Neuronal stem cell (in vitro differentiated cells): ENCODE data around the gene LRRC4B.
A peak's percentile ranks its signal among the peaks of the same experiment; 100 is the strongest.

Experiments used
- DNase-seq: peaks from one replicate; pipeline ENCODE4 v3.0.0-alpha.2; 2013; ENCODE audit warnings: low spot score
- H2AFZ ChIP-seq: one replicate; pipeline ENCODE4 v1.6.1; 2013; ENCODE audit warnings: mild to moderate bottlenecking, low read length, inconsistent platforms
- H2AK5ac ChIP-seq: 2 replicates; pipeline ENCODE4 v1.6.1; 2013; ENCODE audit warnings: low read depth, mild to moderate bottlenecking, inconsistent platforms, low read length, moderate library complexity, mixed read lengths
- H2BK120ac ChIP-seq: 2 replicates; pipeline ENCODE4 v1.6.1; 2013; ENCODE audit warnings: low read depth, mild to moderate bottlenecking, inconsistent platforms, low read length, moderate library complexity, mixed read lengths
- H2BK12ac ChIP-seq: one replicate; pipeline ENCODE4 v1.6.1; 2013; ENCODE audit warnings: low read length, inconsistent platforms
- H2BK15ac ChIP-seq: 2 replicates; pipeline ENCODE4 v1.6.1; 2013; ENCODE audit warnings: mild to moderate bottlenecking, low read length, inconsistent platforms, mixed read lengths
- H2BK5ac ChIP-seq: one replicate; pipeline ENCODE4 v1.6.1; 2013; ENCODE audit warnings: inconsistent platforms, mild to moderate bottlenecking, low read length, moderate library complexity
- H3K14ac ChIP-seq: one replicate; pipeline ENCODE4 v1.6.1; 2013; ENCODE audit warnings: low read length, inconsistent platforms
- H3K18ac ChIP-seq: 2 replicates; pipeline ENCODE4 v1.6.1; 2013; ENCODE audit warnings: low read length, inconsistent platforms
- H3K23ac ChIP-seq: 2 replicates; pipeline ENCODE4 v1.6.1; 2013; ENCODE audit warnings: low read depth, mild to moderate bottlenecking, mixed read lengths, low read length, inconsistent platforms; ENCODE audit not compliant: poor library complexity
- H3K27ac ChIP-seq: replicated peaks from 3 replicates; pipeline ENCODE4 v1.5.1; 2013; ENCODE audit warnings: low read length, inconsistent platforms
- H3K27me3 ChIP-seq, 3 experiments: 2 replicates each; pipeline ENCODE4 v1.6.1; 2013; ENCODE audit warnings: low read length in 3 of 3, mild to moderate bottlenecking in 2 of 3, inconsistent platforms in 1 of 3, low read depth in 1 of 3, mixed read lengths in 1 of 3, moderate library complexity in 1 of 3; ENCODE audit not compliant: control insufficient read depth in 3 of 3, insufficient read depth in 3 of 3
- H3K36me3 ChIP-seq, 2 donors: replicated peaks in 1 of 2; 2 replicates each; pipeline ENCODE4 v1.6.1; 2013; ENCODE audit warnings: low read length in 2 of 2; ENCODE audit not compliant: control insufficient read depth in 2 of 2, insufficient read depth in 2 of 2
- H3K4ac ChIP-seq: 2 replicates; pipeline ENCODE4 v1.6.1; 2013; ENCODE audit warnings: inconsistent platforms, mild to moderate bottlenecking, low read length, moderate library complexity
- H3K4me1 ChIP-seq, 2 donors: 1 replicate in 1 of 2; 2 replicates in 1 of 2; pipeline ENCODE4 v1.6.1; 2013; ENCODE audit warnings: low read length in 2 of 2, low read depth in 1 of 2; ENCODE audit not compliant: control insufficient read depth in 2 of 2, insufficient read depth in 1 of 2
- H3K4me2 ChIP-seq: one replicate; pipeline ENCODE4 v1.6.1; 2013; ENCODE audit warnings: mild to moderate bottlenecking, low read length, inconsistent platforms; ENCODE audit not compliant: insufficient read depth, poor library complexity, severe bottlenecking
- H3K4me3 ChIP-seq, 2 donors: 2 replicates each; pipeline ENCODE4 v1.5.1; 2013; ENCODE audit warnings: low read length in 2 of 2, mild to moderate bottlenecking in 2 of 2, inconsistent platforms in 1 of 2, moderate library complexity in 1 of 2
- H3K79me1 ChIP-seq: one replicate; pipeline ENCODE4 v1.6.1; 2013; ENCODE audit warnings: low read depth, mild to moderate bottlenecking, inconsistent platforms, low read length, moderate library complexity
- H3K9ac ChIP-seq: one replicate; pipeline ENCODE4 v1.6.1; 2013; ENCODE audit warnings: mild to moderate bottlenecking, low read depth, low read length, inconsistent platforms; ENCODE audit not compliant: poor library complexity
- H3K9me3 ChIP-seq, 2 donors: replicated peaks in 1 of 2; 2 replicates each; pipeline versions ENCODE3 to v1.6.1; 2013; ENCODE audit warnings: low read length in 2 of 2, mild to moderate bottlenecking in 2 of 2, inconsistent platforms in 1 of 2, low read depth in 1 of 2, mixed read lengths in 1 of 2, moderate library complexity in 1 of 2; ENCODE audit not compliant: control insufficient read depth in 2 of 2, insufficient read depth in 1 of 2
- H4K8ac ChIP-seq: one replicate; pipeline ENCODE4 v1.6.1; 2013; ENCODE audit warnings: low read depth, mild to moderate bottlenecking, inconsistent platforms, low read length, moderate library complexity
- H4K91ac ChIP-seq: one replicate; pipeline ENCODE4 v1.6.1; 2013; ENCODE audit warnings: low read length, low read depth, mild to moderate bottlenecking, inconsistent platforms; ENCODE audit not compliant: poor library complexity
- WGBS, 2 donors: extraction: QIAGEN DNeasy Blood & Tissue Kit; methylation state at CpG; one replicate each; pipeline ENCODE4 v1.1.7; 2013; ENCODE audit warnings: missing lambda C conversion rate in 2 of 2, mixed read lengths in 1 of 2; ENCODE audit not compliant: insufficient read length in 2 of 2, insufficient replicate concordance in 1 of 2; ENCODE audit errors: extremely low coverage in 2 of 2; 5-methylcytosine and 5-hydroxymethylcytosine counted together

The LRRC4B gene

GRCh38 chr19:50518091-50519005 is 49.9 kb downstream of the LRRC4B start:
- peak overlapping the region; percentile 8 for H3K14ac ChIP-seq
- H4K8ac ChIP-seq = peak overlapping the region; percentile 89
- peak overlapping the region; percentile 75 for H2BK5ac ChIP-seq
- no peak overlapping the region for H2BK15ac ChIP-seq
- no CpG with 5 or more reads among the region's 87 CpGs for WGBS, 2 donors
- peak overlapping the region; percentile 22 for H4K91ac ChIP-seq
- H3K9me3 ChIP-seq = peaks cover 0 to 9% of the 10 kb centered on the region in 2 donors
- H3K4me1 ChIP-seq = peaks cover 13 to 15% of the 10 kb centered on the region in 2 donors
- no peak overlapping the region for H2BK120ac ChIP-seq
- peaks cover 20% of the 10 kb centered on the region for H3K79me1 ChIP-seq
- H2AK5ac ChIP-seq = no peak overlapping the region
- no peak overlapping the region for H3K27ac ChIP-seq
- H3K4me2 ChIP-seq = no peak overlapping the region
- peak overlapping the region in 1 of 2 donors; percentile 53 for H3K4me3 ChIP-seq
- peak overlapping the region; percentile 44 for H3K23ac ChIP-seq
- DNase-seq = no peak
- H3K36me3 ChIP-seq = peaks cover 29 to 42% of the 10 kb centered on the region in 2 donors
- no peak overlapping the region for H2BK12ac ChIP-seq
- H3K9ac ChIP-seq = no peak overlapping the region
- H2AFZ ChIP-seq = no peak overlapping the region
- no peak overlapping the region for H3K4ac ChIP-seq
- H3K27me3 ChIP-seq = no peaks in the 10 kb centered on the region
- H3K18ac ChIP-seq = peak overlapping the region; percentile 52

DNA sequence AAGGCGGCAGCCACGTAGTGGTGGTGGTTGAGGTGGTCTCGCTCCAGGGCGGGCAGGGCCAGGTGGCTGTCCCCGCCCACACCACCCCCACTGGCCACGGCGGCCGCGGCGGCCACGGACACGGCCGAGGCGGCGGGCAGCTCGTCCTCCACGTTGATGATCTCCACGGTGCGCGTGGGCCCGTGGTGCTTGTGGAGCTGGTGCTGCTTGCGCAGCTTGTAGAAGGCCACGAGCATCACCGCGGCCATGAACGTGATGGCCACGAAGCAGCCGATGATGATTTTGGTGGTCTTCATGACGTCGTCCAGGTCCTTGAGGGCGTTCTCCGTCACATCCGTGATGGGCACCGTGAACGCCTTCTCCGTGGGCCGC is 50.5 kb downstream of the LRRC4B start:
- Histone ChIP-seq H3K36me3 (peaks cover 27 to 40% of the 10 kb centered on the region in 2 donors), H2AFZ (no peak overlapping the region), H2BK12ac (peak overlapping the region; percentile 22), H3K4me2 (no peak overlapping the region), H3K9ac (peak overlapping the region; percentile 50), H3K27me3 (no peaks in the 10 kb centered on the region), H3K79me1 (peaks cover 17% of the 10 kb centered on the region), H3K14ac (peak overlapping the region; percentile 56), H3K4ac (no peak overlapping the region), H4K91ac (no peak overlapping the region), H2BK15ac (no peak overlapping the region), H2AK5ac (no peak overlapping the region), H3K18ac (no peak overlapping the region), H3K4me3 (no peak overlapping the region), H3K23ac (no peak overlapping the region), H4K8ac (peak overlapping the region; percentile 92), H3K9me3 (peaks cover 0 to 9% of the 10 kb centered on the region in 2 donors), H3K27ac (no peak overlapping the region), H2BK120ac (no peak overlapping the region), H2BK5ac (peak overlapping the region; percentile 75), H3K4me1 (peaks cover 17 to 19% of the 10 kb centered on the region in 2 donors)
- no CpG with 5 or more reads among the region's 37 CpGs for WGBS, 2 donors
- DNase-seq = no peak

DNA sequence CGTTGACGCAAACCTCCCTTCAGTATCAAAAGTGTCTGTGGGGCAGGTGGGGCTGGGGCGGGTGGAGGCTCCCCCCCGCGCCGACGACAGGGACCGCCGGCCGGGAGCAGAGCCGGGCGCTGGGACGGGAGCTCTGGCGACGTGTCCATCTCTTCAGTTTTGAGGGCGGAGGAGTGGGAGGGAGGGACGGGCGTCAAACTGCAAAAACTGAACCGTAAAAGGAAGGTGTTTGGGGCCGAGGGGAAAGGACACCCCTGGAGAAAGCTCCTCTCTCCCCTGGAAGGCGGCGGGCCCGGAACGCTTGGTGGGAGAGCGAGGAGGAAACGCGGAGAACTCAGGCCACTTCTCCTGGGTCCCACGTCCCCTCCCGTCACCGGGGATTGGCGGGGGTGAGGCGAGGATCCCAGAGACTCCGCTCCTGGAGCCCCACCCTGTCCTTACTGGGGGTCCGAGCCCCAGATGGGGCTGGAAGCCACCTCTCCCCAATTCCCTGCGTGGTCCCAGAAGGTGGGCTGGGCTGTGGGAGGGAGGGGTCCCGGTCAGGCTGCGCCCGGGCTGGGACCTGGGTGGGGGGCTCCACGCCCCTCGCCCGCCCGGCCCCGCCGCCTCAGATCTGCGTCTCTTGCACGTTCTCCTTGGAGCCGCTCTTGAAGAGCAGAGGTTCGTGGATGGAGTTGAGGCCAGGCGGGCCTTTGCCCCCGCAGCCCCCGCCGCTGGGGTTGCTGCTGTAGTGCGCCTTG is 51.1 kb downstream of the LRRC4B start:
- H3K18ac ChIP-seq = no peak overlapping the region

DNA sequence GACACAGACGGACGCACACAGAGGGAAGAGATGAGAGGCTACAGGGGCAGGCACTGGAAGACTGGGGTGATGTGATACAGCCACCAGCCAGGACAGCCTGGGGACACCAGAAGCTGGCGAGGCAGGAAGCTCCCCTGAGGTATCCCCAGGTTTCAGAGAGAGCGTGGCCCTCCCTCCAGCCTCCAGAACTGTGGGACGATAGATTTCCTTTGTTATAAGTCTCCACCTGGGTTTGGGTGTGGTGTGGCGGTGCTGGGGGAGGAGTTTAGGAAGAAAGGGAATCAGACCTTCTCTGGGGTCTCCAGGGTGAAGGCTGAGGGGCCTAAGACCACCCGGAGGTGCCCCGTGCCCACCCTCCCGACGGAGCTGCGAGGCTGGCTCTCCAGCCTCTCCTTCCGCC is 51.8 kb downstream of the LRRC4B start:
- no peak for DNase-seq
- WGBS, 2 donors = no CpG with 5 or more reads among the region's 12 CpGs
- peaks cover 18 to 29% of the 10 kb centered on the region in 2 donors for H3K4me1 ChIP-seq

More for the DNA sequence above, 51.1 kb downstream of the LRRC4B start:
- Histone ChIP-seq H2AFZ (no peak overlapping the region), H2AK5ac (no peak overlapping the region), H2BK12ac (no peak overlapping the region), H3K4ac (no peak overlapping the region), H3K9ac (peak overlapping the region; percentile 50), H4K91ac (no peak overlapping the region), H3K4me3 (no peak overlapping the region), H4K8ac (no peak overlapping the region), H2BK5ac (no peak overlapping the region), H2BK120ac (no peak overlapping the region), H3K14ac (no peak overlapping the region), H3K4me1 (peaks cover 17 to 22% of the 10 kb centered on the region in 2 donors), H2BK15ac (no peak overlapping the region), H3K36me3 (peaks cover 27 to 40% of the 10 kb centered on the region in 2 donors), H3K27me3 (no peaks in the 10 kb centered on the region), H3K79me1 (peaks cover 17% of the 10 kb centered on the region), H3K9me3 (peaks cover 0 to 9% of the 10 kb centered on the region in 2 donors), H3K4me2 (no peak overlapping the region), H3K23ac (no peak overlapping the region), H3K27ac (no peak overlapping the region)
- no peak for DNase-seq
- WGBS, 2 donors = no CpG with 5 or more reads among the region's 53 CpGs

More for the DNA sequence above, 51.8 kb downstream of the LRRC4B start:
- no peak overlapping the region for H4K91ac ChIP-seq
- H3K27me3 ChIP-seq = no peaks in the 10 kb centered on the region
- no peak overlapping the region for H3K27ac ChIP-seq
- H4K8ac ChIP-seq = no peak overlapping the region
- H3K4ac ChIP-seq = no peak overlapping the region
- no peak overlapping the region for H3K4me3 ChIP-seq
- no peak overlapping the region for H2AFZ ChIP-seq
- H3K18ac ChIP-seq = no peak overlapping the region
- no peak overlapping the region for H2AK5ac ChIP-seq
- H3K36me3 ChIP-seq = peaks cover 27 to 40% of the 10 kb centered on the region in 2 donors
- no peak overlapping the region for H3K23ac ChIP-seq
- H2BK12ac ChIP-seq = no peak overlapping the region
- H2BK5ac ChIP-seq = no peak overlapping the region
- H3K14ac ChIP-seq = no peak overlapping the region
- no peak overlapping the region for H3K9ac ChIP-seq
- no peak overlapping the region for H3K4me2 ChIP-seq
- H2BK120ac ChIP-seq = no peak overlapping the region
- no peak overlapping the region for H2BK15ac ChIP-seq
- peaks cover 0 to 9% of the 10 kb centered on the region in 2 donors for H3K9me3 ChIP-seq
- H3K79me1 ChIP-seq = peaks cover 15% of the 10 kb centered on the region
